Trophoblast cell (in vitro differentiated cells and primary cell): Measurements from ENCODE around the gene RBFA.

Source experiments
- DNase-seq, 2 donors: peaks; one replicate each; pipeline ENCODE4 v3.0.0-alpha.2; 2016
- H2AFZ ChIP-seq: 2 replicates; pipeline ENCODE4 v1.6.1; 2013; ENCODE audit warnings: low read length, moderate library complexity, mild to moderate bottlenecking; ENCODE audit not compliant: insufficient read depth, poor library complexity
- H2AK5ac ChIP-seq: 2 replicates; pipeline ENCODE4 v1.6.1; 2013; ENCODE audit warnings: mild to moderate bottlenecking, low read length
- H2BK120ac ChIP-seq: 2 replicates; pipeline ENCODE4 v1.6.1; 2013; ENCODE audit warnings: low read length, mild to moderate bottlenecking, moderate library complexity; ENCODE audit not compliant: insufficient read depth, poor library complexity
- H2BK12ac ChIP-seq: 2 replicates; pipeline ENCODE4 v1.6.1; 2013; ENCODE audit warnings: mild to moderate bottlenecking, low read length, moderate library complexity
- H2BK5ac ChIP-seq: 2 replicates; pipeline ENCODE4 v1.6.1; 2013; ENCODE audit warnings: low read length, low read depth, moderate library complexity, mild to moderate bottlenecking; ENCODE audit not compliant: poor library complexity
- H3K14ac ChIP-seq: 2 replicates; pipeline ENCODE4 v1.6.1; 2013; ENCODE audit warnings: mild to moderate bottlenecking, low read length
- H3K18ac ChIP-seq: 2 replicates; pipeline ENCODE4 v1.6.1; 2013; ENCODE audit warnings: mild to moderate bottlenecking, low read length
- H3K23ac ChIP-seq: 2 replicates; pipeline ENCODE4 v1.6.1; 2013; ENCODE audit warnings: low read length
- H3K27ac ChIP-seq: 2 replicates; pipeline ENCODE4 v1.5.1; 2013; ENCODE audit warnings: low read depth, mild to moderate bottlenecking, inconsistent platforms, low read length, moderate library complexity
- H3K27me3 ChIP-seq: 2 replicates; pipeline ENCODE4 v1.6.1; 2013; ENCODE audit warnings: inconsistent platforms, mild to moderate bottlenecking, low read length, moderate library complexity; ENCODE audit not compliant: insufficient read depth
- H3K36me3 ChIP-seq, 2 experiments: 1 replicate in 1 of 2; 2 replicates in 1 of 2; pipeline ENCODE4 v1.6.1; 2013; ENCODE audit warnings: low read length in 2 of 2, mild to moderate bottlenecking in 2 of 2, moderate library complexity in 1 of 2; ENCODE audit not compliant: insufficient read depth in 2 of 2, control insufficient read depth in 1 of 2
- H3K4ac ChIP-seq: 2 replicates; pipeline ENCODE4 v1.6.1; 2013; ENCODE audit warnings: low read depth, mild to moderate bottlenecking, low read length, moderate library complexity
- H3K4me1 ChIP-seq, 2 experiments: 1 replicate in 1 of 2; 2 replicates in 1 of 2; pipeline ENCODE4 v1.6.1; 2013; ENCODE audit warnings: low read length in 2 of 2, mild to moderate bottlenecking in 2 of 2, moderate library complexity in 1 of 2; ENCODE audit not compliant: insufficient read depth in 2 of 2, control insufficient read depth in 1 of 2
- H3K4me2 ChIP-seq: 2 replicates; pipeline ENCODE4 v1.6.1; 2013; ENCODE audit warnings: inconsistent platforms, mild to moderate bottlenecking, low read length, moderate library complexity
- H3K4me3 ChIP-seq: 2 replicates; pipeline ENCODE4 v1.5.1; 2013; ENCODE audit warnings: mild to moderate bottlenecking, low read depth, low read length, inconsistent platforms
- H3K79me1 ChIP-seq: one replicate; pipeline ENCODE4 v1.6.1; 2013; ENCODE audit warnings: low read length
- H3K79me2 ChIP-seq: 2 replicates; pipeline ENCODE4 v1.6.1; 2013; ENCODE audit warnings: low read length, mild to moderate bottlenecking; ENCODE audit not compliant: control insufficient read depth, insufficient read depth, poor library complexity
- H3K9ac ChIP-seq: 2 replicates; pipeline ENCODE4 v1.6.1; 2013; ENCODE audit warnings: mild to moderate bottlenecking, low read length
- H3K9me3 ChIP-seq: 2 replicates; pipeline ENCODE4 v1.6.1; 2013; ENCODE audit warnings: low read depth, mild to moderate bottlenecking, control low read depth, inconsistent platforms, low read length; ENCODE audit not compliant: insufficient read depth
- H4K12ac ChIP-seq: 2 replicates; pipeline ENCODE4 v1.6.1; 2013; ENCODE audit warnings: low read depth, mild to moderate bottlenecking, low read length, moderate library complexity
- H4K8ac ChIP-seq: 2 replicates; pipeline ENCODE4 v1.6.1; 2013; ENCODE audit warnings: low read depth, mild to moderate bottlenecking, low read length, moderate library complexity
- H4K91ac ChIP-seq: one replicate; pipeline ENCODE4 v1.6.1; 2013; ENCODE audit warnings: low read depth, mild to moderate bottlenecking, low read length, moderate library complexity
- WGBS: extraction: QIAGEN DNeasy Blood & Tissue Kit; methylation state at CpG from one replicate; pipeline ENCODE4 v1.1.7; 2013; ENCODE audit warnings: missing lambda C conversion rate; ENCODE audit not compliant: insufficient read length, insufficient coverage; ENCODE audit errors: extremely low coverage; 5-methylcytosine and 5-hydroxymethylcytosine counted together

RBFA gene

GRCh38 chr18:80046431-80046830, 12.2 kb downstream of the RBFA start:
- H2AFZ ChIP-seq, result no peak overlapping the region
- H3K79me1 ChIP-seq, result no peaks in the 10 kb centered on the region
- H2AK5ac ChIP-seq, result no peak overlapping the region
- no peak overlapping the region for H3K18ac ChIP-seq
- H3K36me3 ChIP-seq, result peaks cover 21 to 28% of the 10 kb centered on the region in 2 experiments
- H3K4me3 ChIP-seq, result no peak overlapping the region
- no peak overlapping the region for H3K27ac ChIP-seq
- no peak overlapping the region for H3K14ac ChIP-seq
- H3K79me2 ChIP-seq, result no peaks in the 10 kb centered on the region
- peaks cover 7% of the 10 kb centered on the region for H3K9me3 ChIP-seq
- no peak overlapping the region for H3K4me2 ChIP-seq
- no peak overlapping the region for H3K4ac ChIP-seq
- no peak overlapping the region for H2BK120ac ChIP-seq
- H2BK12ac ChIP-seq, result no peak overlapping the region
- no peak overlapping the region for H4K91ac ChIP-seq
- no peaks in the 10 kb centered on the region for H3K4me1 ChIP-seq
- WGBS, result no CpG with 5 or more reads among the region's 16 CpGs
- DNase-seq, result no peak
- H4K12ac ChIP-seq, result no peak overlapping the region
- H3K23ac ChIP-seq, result no peak overlapping the region
- no peak overlapping the region for H2BK5ac ChIP-seq
- H4K8ac ChIP-seq, result no peak overlapping the region
- H3K27me3 ChIP-seq, result no peaks in the 10 kb centered on the region
- no peak overlapping the region for H3K9ac ChIP-seq

GRCh38 chr18:80046961-80047541, 12.8 kb downstream of the RBFA start:
- H3K79me1 ChIP-seq, result no peaks in the 10 kb centered on the region
- H3K23ac ChIP-seq, result no peak overlapping the region
- DNase-seq, result no peak
- H3K9ac ChIP-seq, result no peak overlapping the region
- no peak overlapping the region for H3K18ac ChIP-seq
- H3K79me2 ChIP-seq, result no peaks in the 10 kb centered on the region
- H3K27ac ChIP-seq, result no peak overlapping the region
- no peak overlapping the region for H4K8ac ChIP-seq
- peaks cover 19 to 26% of the 10 kb centered on the region in 2 experiments for H3K36me3 ChIP-seq
- H2BK12ac ChIP-seq, result no peak overlapping the region
- H3K14ac ChIP-seq, result no peak overlapping the region
- no peaks in the 10 kb centered on the region for H3K4me1 ChIP-seq
- no peak overlapping the region for H2AK5ac ChIP-seq
- no peak overlapping the region for H2BK5ac ChIP-seq
- WGBS, result no CpG with 5 or more reads among the region's 10 CpGs
- H3K4ac ChIP-seq, result no peak overlapping the region
- no peaks in the 10 kb centered on the region for H3K27me3 ChIP-seq
- H3K4me3 ChIP-seq, result no peak overlapping the region
- H4K91ac ChIP-seq, result no peak overlapping the region
- H2BK120ac ChIP-seq, result no peak overlapping the region
- H3K4me2 ChIP-seq, result no peak overlapping the region
- H2AFZ ChIP-seq, result no peak overlapping the region
- no peak overlapping the region for H4K12ac ChIP-seq
- H3K9me3 ChIP-seq, result peaks cover 9% of the 10 kb centered on the region

GRCh38 chr18:80050797-80051196, 16.6 kb downstream of the RBFA start:
- H3K79me1 ChIP-seq, result no peaks in the 10 kb centered on the region
- DNase-seq, result no peak
- no peak overlapping the region for H3K4me3 ChIP-seq
- H3K9ac ChIP-seq, result peak overlapping the region; percentile 57
- H3K27ac ChIP-seq, result no peak overlapping the region
- no peak overlapping the region for H2AFZ ChIP-seq
- H3K4ac ChIP-seq, result no peak overlapping the region
- H3K79me2 ChIP-seq, result no peaks in the 10 kb centered on the region
- no peak overlapping the region for H2AK5ac ChIP-seq
- H3K9me3 ChIP-seq, result peaks cover 9% of the 10 kb centered on the region
- H2BK120ac ChIP-seq, result no peak overlapping the region
- H4K8ac ChIP-seq, result no peak overlapping the region
- peaks cover 10 to 15% of the 10 kb centered on the region in 2 experiments for H3K36me3 ChIP-seq
- no peak overlapping the region for H4K12ac ChIP-seq
- no peak overlapping the region for H3K4me2 ChIP-seq
- no peaks in the 10 kb centered on the region for H3K4me1 ChIP-seq
- no peak overlapping the region for H2BK12ac ChIP-seq
- no peaks in the 10 kb centered on the region for H3K27me3 ChIP-seq
- H4K91ac ChIP-seq, result no peak overlapping the region
- no peak overlapping the region for H3K18ac ChIP-seq
- no CpG with 5 or more reads among the region's 6 CpGs for WGBS
- H3K14ac ChIP-seq, result no peak overlapping the region
- no peak overlapping the region for H2BK5ac ChIP-seq
- H3K23ac ChIP-seq, result no peak overlapping the region

GRCh38 chr18:80056095-80056494, 21.9 kb downstream of the RBFA start:
- Histone ChIP-seq H2AFZ (no peak overlapping the region), H3K4me1 (no peaks in the 10 kb centered on the region), H3K18ac (no peak overlapping the region), H3K23ac (no peak overlapping the region), H3K79me1 (no peaks in the 10 kb centered on the region), H3K4me3 (no peak overlapping the region), H2BK5ac (no peak overlapping the region), H2BK12ac (no peak overlapping the region), H3K14ac (no peak overlapping the region), H3K4ac (no peak overlapping the region), H3K27ac (no peak overlapping the region), H3K9ac (no peak overlapping the region), H3K79me2 (no peaks in the 10 kb centered on the region), H3K36me3 (peaks cover 0 to under 1% of the 10 kb centered on the region in 2 experiments), H4K12ac (no peak overlapping the region), H3K4me2 (no peak overlapping the region), H4K91ac (no peak overlapping the region), H2AK5ac (no peak overlapping the region), H3K9me3 (peaks cover 17% of the 10 kb centered on the region), H3K27me3 (no peaks in the 10 kb centered on the region), H4K8ac (no peak overlapping the region), H2BK120ac (no peak overlapping the region)
- DNase-seq, result no peak
- no CpG with 5 or more reads among the region's 2 CpGs for WGBS
